Measurements from ENCODE around the gene AFG1L. TPM values are rescaled to one million over a fixed set of nuclear protein-coding genes. Genes with fewer than 3 reads are reported as not detected.

Gene AFG1L
- total RNA-seq, 1 experiment from 2014 or later = 7.2 TPM

DNA sequence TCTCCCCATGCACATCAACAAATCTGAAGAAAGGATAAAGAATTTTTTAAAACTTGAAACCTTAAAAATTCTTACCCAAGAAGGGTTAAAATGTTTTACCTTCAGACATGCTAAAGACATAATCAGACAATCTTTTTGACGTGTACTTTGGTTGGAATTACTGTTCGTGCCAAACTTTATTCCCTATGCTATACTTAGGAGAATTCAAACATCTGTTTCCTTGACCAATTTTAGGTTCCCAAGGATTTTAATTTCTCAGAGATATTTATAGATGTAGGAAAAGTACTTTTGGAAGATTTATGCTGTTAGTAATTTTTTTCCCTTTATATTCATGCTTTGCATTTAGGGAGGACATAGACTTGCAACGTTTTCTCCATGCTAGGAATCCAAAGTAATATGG lies 108.4 kb downstream of the AFG1L start:
- ChIA-PET CTCF (no interaction called here), POLR2A (no interaction called here)
- TF ChIP-seq, protein P1, sequence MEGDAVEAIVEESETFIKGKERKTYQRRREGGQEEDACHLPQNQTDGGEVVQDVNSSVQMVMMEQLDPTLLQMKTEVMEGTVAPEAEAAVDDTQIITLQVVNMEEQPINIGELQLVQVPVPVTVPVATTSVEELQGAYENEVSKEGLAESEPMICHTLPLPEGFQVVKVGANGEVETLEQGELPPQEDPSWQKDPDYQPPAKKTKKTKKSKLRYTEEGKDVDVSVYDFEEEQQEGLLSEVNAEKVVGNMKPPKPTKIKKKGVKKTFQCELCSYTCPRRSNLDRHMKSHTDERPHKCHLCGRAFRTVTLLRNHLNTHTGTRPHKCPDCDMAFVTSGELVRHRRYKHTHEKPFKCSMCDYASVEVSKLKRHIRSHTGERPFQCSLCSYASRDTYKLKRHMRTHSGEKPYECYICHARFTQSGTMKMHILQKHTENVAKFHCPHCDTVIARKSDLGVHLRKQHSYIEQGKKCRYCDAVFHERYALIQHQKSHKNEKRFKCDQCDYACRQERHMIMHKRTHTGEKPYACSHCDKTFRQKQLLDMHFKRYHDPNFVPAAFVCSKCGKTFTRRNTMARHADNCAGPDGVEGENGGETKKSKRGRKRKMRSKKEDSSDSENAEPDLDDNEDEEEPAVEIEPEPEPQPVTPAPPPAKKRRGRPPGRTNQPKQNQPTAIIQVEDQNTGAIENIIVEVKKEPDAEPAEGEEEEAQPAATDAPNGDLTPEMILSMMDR (IDR thresholded peaks at IDR 0.05; ENCODE audit: insufficient read depth in 1 of 2, low read depth in 1 of 2, low read length in 1 of 2, severe bottlenecking in 1 of 2, unreplicated experiment in 1 of 2) = no peak

DNA sequence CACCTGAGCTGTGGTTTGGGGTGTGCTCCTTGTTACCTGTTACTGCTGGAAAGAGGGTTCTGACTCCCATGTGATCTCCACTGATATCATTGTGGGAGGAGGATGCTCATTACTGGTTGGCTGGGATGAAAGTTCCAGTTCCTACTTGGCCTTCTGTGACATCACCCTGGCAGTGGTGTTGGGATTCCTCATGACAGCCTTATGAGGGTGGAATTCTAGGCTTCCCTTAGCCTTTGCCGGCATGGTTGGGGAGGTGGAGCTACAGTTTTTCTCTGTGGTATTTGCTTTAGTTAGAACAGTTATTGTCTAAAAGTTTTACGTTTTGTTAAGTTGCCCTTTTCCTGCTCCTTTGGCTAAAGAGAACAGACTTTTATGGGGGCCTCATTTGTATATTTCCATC lies 112.1 kb downstream of the AFG1L start:
- DNase-seq = no peak
- H3K4me3 Mint-ChIP-seq (ENCODE audit: unreplicated experiment) = no peak overlapping the region
- Histone ChIP-seq H3K4me1 (peaks cover 8% of the 10 kb centered on the region), H3K27me3 (replicated peaks; ENCODE audit: control insufficient read depth, insufficient read depth, low read length) (no peaks in the 10 kb centered on the region), H3K4me3 (ENCODE audit: low read depth, low read length) (no peak overlapping the region), H3K36me3 (ENCODE audit: control insufficient read depth, insufficient read depth, low read length) (no peaks in the 10 kb centered on the region), H3K9me3 (no peaks in the 10 kb centered on the region)
- H3K9me3 Mint-ChIP-seq (ENCODE audit: unreplicated experiment) = peaks cover 5% of the 10 kb centered on the region
- POLR2A ChIA-PET = no interaction called here
- H3K4me1 Mint-ChIP-seq (ENCODE audit: low read depth, unreplicated experiment) = peaks cover 5% of the 10 kb centered on the region
- CTCF ChIA-PET = no interaction called here
- BruUV-seq (replicated peaks) = no TSS peak
- peaks cover 3% of the 10 kb centered on the region for H3K36me3 Mint-ChIP-seq (ENCODE audit: insufficient read depth, unreplicated experiment)
- no peak overlapping the region for H3K27ac Mint-ChIP-seq (ENCODE audit: unreplicated experiment)
- TF ChIP-seq, protein P1 (IDR thresholded peaks at IDR 0.05; ENCODE audit: insufficient read depth in 1 of 2, low read depth in 1 of 2, low read length in 1 of 2, severe bottlenecking in 1 of 2, unreplicated experiment in 1 of 2) = no peak
- intact Hi-C loops (cut with micrococcal nuclease; ENCODE audit: unreplicated experiment) = no loop called here
- H3K27me3 Mint-ChIP-seq (ENCODE audit: insufficient read depth, unreplicated experiment) = no peaks in the 10 kb centered on the region

More for the DNA sequence above, 108.4 kb downstream of the AFG1L start:
- Mint-ChIP-seq H3K4me1 (ENCODE audit: low read depth, unreplicated experiment) (peaks cover 2% of the 10 kb centered on the region), H3K9me3 (ENCODE audit: unreplicated experiment) (no peaks in the 10 kb centered on the region), H3K36me3 (ENCODE audit: insufficient read depth, unreplicated experiment) (no peaks in the 10 kb centered on the region), H3K4me3 (ENCODE audit: unreplicated experiment) (no peak overlapping the region), H3K27me3 (ENCODE audit: insufficient read depth, unreplicated experiment) (no peaks in the 10 kb centered on the region), H3K27ac (ENCODE audit: unreplicated experiment) (no peak overlapping the region)
- Histone ChIP-seq H3K36me3 (ENCODE audit: control insufficient read depth, insufficient read depth, low read length) (no peaks in the 10 kb centered on the region), H3K4me3 (ENCODE audit: low read depth, low read length) (no peak overlapping the region), H3K9me3 (no peaks in the 10 kb centered on the region), H3K27me3 (replicated peaks; ENCODE audit: control insufficient read depth, insufficient read depth, low read length) (no peaks in the 10 kb centered on the region), H3K4me1 (peaks cover under 1% of the 10 kb centered on the region)
- no peak for DNase-seq
- no TSS peak for BruUV-seq (replicated peaks)
- intact Hi-C loops (cut with micrococcal nuclease; ENCODE audit: unreplicated experiment) = no loop called here

DNA sequence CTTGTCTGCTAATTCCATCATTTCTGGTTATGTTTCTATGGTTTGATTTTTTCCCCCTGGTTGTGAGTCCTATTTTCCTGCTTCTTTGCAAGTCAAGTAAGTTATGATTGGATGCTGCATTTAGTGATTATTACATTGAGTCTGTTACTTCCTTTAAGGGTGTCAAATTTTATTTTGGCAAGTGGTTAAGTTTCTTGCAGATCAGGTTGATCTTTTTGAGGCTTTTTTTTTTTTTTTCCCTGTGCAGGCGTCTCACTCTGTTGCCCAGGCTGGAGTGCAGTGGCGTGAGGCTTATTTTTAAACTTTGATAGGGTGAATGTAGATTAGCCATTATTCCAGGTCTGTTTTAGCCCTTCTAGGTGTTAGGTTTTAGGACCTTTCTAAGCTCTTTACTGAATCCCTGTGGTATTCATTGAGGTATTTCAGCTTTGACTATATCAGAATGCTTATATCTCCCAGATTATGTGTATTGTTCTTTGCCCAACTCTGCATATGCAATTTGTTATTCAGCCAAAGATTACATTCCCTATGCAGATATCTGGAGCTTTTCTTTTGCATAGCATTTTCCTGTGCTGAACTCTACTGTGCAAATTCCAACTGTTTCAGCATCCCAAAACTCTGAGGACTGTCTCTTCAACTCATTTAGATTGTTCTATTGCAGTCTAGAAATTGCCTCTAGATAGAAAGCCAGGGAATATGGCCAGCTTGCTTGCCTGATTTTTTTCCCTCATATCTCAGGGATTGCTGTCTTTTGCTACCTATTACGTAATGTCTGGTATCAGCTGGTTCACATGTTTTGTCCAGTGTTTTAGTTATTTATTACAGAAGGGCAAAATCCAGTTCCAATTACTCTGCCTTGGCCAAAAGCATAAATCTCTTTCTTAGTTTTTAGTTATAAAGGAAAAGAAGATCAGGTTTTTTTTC lies 113.3 kb downstream of the AFG1L start:
- DNase-seq = peak in 1 of 2 experiments; percentile 26
- no TSS peak for BruUV-seq (replicated peaks)
- H3K36me3 ChIP-seq (ENCODE audit: control insufficient read depth, insufficient read depth, low read length) = no peaks in the 10 kb centered on the region
- H3K4me1 ChIP-seq = peaks cover 8% of the 10 kb centered on the region
- peaks cover 14% of the 10 kb centered on the region for H3K9me3 Mint-ChIP-seq (ENCODE audit: unreplicated experiment)
- peaks cover 5% of the 10 kb centered on the region for H3K4me1 Mint-ChIP-seq (ENCODE audit: low read depth, unreplicated experiment)
- POLR2A ChIA-PET = no interaction called here
- H3K4me3 ChIP-seq (ENCODE audit: low read depth, low read length) = no peak overlapping the region
- CTCF ChIA-PET = no interaction called here
- peaks cover 6% of the 10 kb centered on the region for H3K36me3 Mint-ChIP-seq (ENCODE audit: insufficient read depth, unreplicated experiment)
- no peaks in the 10 kb centered on the region for H3K27me3 ChIP-seq (replicated peaks; ENCODE audit: control insufficient read depth, insufficient read depth, low read length)
- TF ChIP-seq, protein P1 (IDR thresholded peaks at IDR 0.05; ENCODE audit: insufficient read depth in 1 of 2, low read depth in 1 of 2, low read length in 1 of 2, severe bottlenecking in 1 of 2, unreplicated experiment in 1 of 2) = no peak
- no peaks in the 10 kb centered on the region for H3K9me3 ChIP-seq
- no peaks in the 10 kb centered on the region for H3K27me3 Mint-ChIP-seq (ENCODE audit: insufficient read depth, unreplicated experiment)
- H3K27ac Mint-ChIP-seq (ENCODE audit: unreplicated experiment) = no peak overlapping the region
- intact Hi-C loops (cut with micrococcal nuclease; ENCODE audit: unreplicated experiment) = no loop called here
- H3K4me3 Mint-ChIP-seq (ENCODE audit: unreplicated experiment) = no peak overlapping the region
